Left ventricle myocardium inferior (tissue), 1 donor: ENCODE results near the gene PDGFC. TPM values are rescaled to one million over a fixed set of nuclear protein-coding genes. Genes with fewer than 3 reads are reported as not detected.

Experiments
- DNase-seq: peaks from one replicate; pipeline ENCODE4 v3.0.0-alpha.2; 2020
- H3K27ac ChIP-seq: fragments of 200-600 bp; replicated peaks from 2 replicates; pipeline ENCODE4 v1.8.0; 2021
- H3K27me3 ChIP-seq: fragments of 200-600 bp; 2 replicates; pipeline ENCODE4 v1.8.0; 2021; ENCODE audit warnings: low read depth
- H3K36me3 ChIP-seq: fragments of 200-600 bp; 2 replicates; pipeline ENCODE4 v1.8.0; 2021
- H3K4me1 ChIP-seq: fragments of 200-600 bp; 2 replicates; pipeline ENCODE4 v1.8.0; 2021
- H3K4me3 ChIP-seq: fragments of 200-600 bp; 2 replicates; pipeline ENCODE4 v1.8.0; 2021; ENCODE audit warnings: mild to moderate bottlenecking, moderate library complexity
- H3K9me3 ChIP-seq: fragments of 200-600 bp; replicated peaks from 2 replicates; pipeline ENCODE4 v1.8.0; 2021
- CTCF ChIP-seq: fragments of 200-600 bp; IDR thresholded peaks from 2 replicates; pipeline ENCODE4 v1.8.0; 2021; ENCODE audit warnings: antibody characterized with exemption, mild to moderate bottlenecking, borderline replicate concordance
- intact Hi-C: fragments of 100-400 bp; cut with micrococcal nuclease; formaldehyde crosslinking; loops from one replicate; pipeline ENCODE4 v1.11.0; 2022
- total RNA-seq: library from RNA; stranded (reverse); fragmentation: NEBNext Ultra II Directional; extraction: Animal tissue kit (Norgen Biotek cat#: 25700); gene quantifications from one replicate; pipeline ENCODE4 v1.2.1, GENCODE V29; 2021
- donor health status: DM: no; HTN: yes; CAD: no; lungs with severe emphysema.

The PDGFC gene
- total RNA-seq, 1 donor from 2014 or later, result 12.9 TPM

- no peak for TF ChIP-seq CTCF
- Histone ChIP-seq H3K27ac (no peak overlapping the region), H3K4me1 (peaks cover 3% of the 10 kb centered on the region), H3K27me3 (no peaks in the 10 kb centered on the region), H3K9me3 (no peaks in the 10 kb centered on the region), H3K4me3 (no peak overlapping the region), H3K36me3 (no peaks in the 10 kb centered on the region)
- intact Hi-C loops, result no loop called here
- no peak for DNase-seq
These were observed 160.3 kb downstream of the PDGFC start for GRCh38 chr4:156811286-156811685.

- TF ChIP-seq CTCF, result no peak
- DNase-seq, result no peak
- no peak overlapping the region for H3K4me3 ChIP-seq
- no peaks in the 10 kb centered on the region for H3K36me3 ChIP-seq
- no peaks in the 10 kb centered on the region for H3K9me3 ChIP-seq
- H3K27me3 ChIP-seq, result no peaks in the 10 kb centered on the region
- intact Hi-C loops, result no loop called here
- no peaks in the 10 kb centered on the region for H3K4me1 ChIP-seq
- H3K27ac ChIP-seq, result no peak overlapping the region
These were observed 165.9 kb downstream of the PDGFC start for GRCh38 chr4:156805696-156806095.

- Histone ChIP-seq H3K4me1 (no peaks in the 10 kb centered on the region), H3K27ac (no peak overlapping the region), H3K36me3 (no peaks in the 10 kb centered on the region), H3K9me3 (no peaks in the 10 kb centered on the region), H3K4me3 (no peak overlapping the region), H3K27me3 (no peaks in the 10 kb centered on the region)
- intact Hi-C loops, result no loop called here
- no peak for TF ChIP-seq CTCF
- DNase-seq, result no peak
These were observed 168.5 kb downstream of the PDGFC start for GRCh38 chr4:156803056-156803455.

- no peaks in the 10 kb centered on the region for H3K9me3 ChIP-seq
These were observed 171.1 kb downstream of the PDGFC start for GRCh38 chr4:156800463-156800862.

GRCh38 chr4:156799121-156799589 lies 172.4 kb downstream of the PDGFC start:
- H3K36me3 ChIP-seq, result no peaks in the 10 kb centered on the region
- DNase-seq, result no peak
- peaks cover 7% of the 10 kb centered on the region for H3K4me1 ChIP-seq
- no peak overlapping the region for H3K4me3 ChIP-seq
- no peaks in the 10 kb centered on the region for H3K27me3 ChIP-seq
- intact Hi-C loops, result no loop called here
- no peaks in the 10 kb centered on the region for H3K9me3 ChIP-seq
- TF ChIP-seq CTCF, result no peak
- H3K27ac ChIP-seq, result no peak overlapping the region

More at GRCh38 chr4:156800463-156800862, 171.1 kb downstream of the PDGFC start:
- H3K36me3 ChIP-seq, result no peaks in the 10 kb centered on the region
- DNase-seq, result no peak
- no peak for TF ChIP-seq CTCF
- no peak overlapping the region for H3K27ac ChIP-seq
- no peaks in the 10 kb centered on the region for H3K4me1 ChIP-seq
- H3K27me3 ChIP-seq, result no peaks in the 10 kb centered on the region
- H3K4me3 ChIP-seq, result no peak overlapping the region
- intact Hi-C loops, result no loop called here
